Measurements from ENCODE around the gene TBXAS1. TPM values are rescaled to one million over a fixed set of nuclear protein-coding genes. Genes with fewer than 3 reads are reported as not detected.

TBXAS1 gene
- total and polyA plus RNA-seq, 2 experiments from 2014 or later: 1.3 TPM; not detected in 1

DNA sequence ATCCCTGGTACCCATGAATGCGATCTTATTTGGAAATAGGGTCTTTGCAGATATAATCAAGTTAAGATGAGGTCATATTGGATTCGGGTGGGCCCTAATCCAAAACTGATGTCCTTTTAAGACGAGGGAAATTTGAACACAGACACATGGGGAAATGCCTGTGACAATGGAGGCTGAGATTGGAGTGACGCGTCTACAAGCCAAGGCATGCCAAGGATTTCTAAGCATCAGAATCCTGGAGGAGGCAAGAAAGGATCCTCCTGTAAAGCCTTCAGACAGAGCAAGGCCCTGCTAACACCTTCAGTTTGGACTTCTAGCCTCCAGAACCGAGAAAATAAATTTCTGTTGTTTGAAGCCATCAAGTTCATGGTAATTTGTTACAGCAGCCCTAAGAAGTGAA lies 215.2 kb downstream of the TBXAS1 start:
- Histone ChIP-seq H3K4me1 (ENCODE audit: insufficient read depth) (no peaks in the 10 kb centered on the region), H3K4me2 (no peak overlapping the region), H3K4me3 (no peak overlapping the region), H3K79me2 (replicated peaks; ENCODE audit: insufficient read depth) (no peaks in the 10 kb centered on the region), H3K9me2 (ENCODE audit: insufficient read depth) (no peaks in the 10 kb centered on the region), H3K36me3 (ENCODE audit: insufficient read depth) (no peaks in the 10 kb centered on the region; the same call in 1 of the 2 replicates), H3F3A (replicated peaks; ENCODE audit: low read depth) (no peaks in the 10 kb centered on the region), H3K27ac (ENCODE audit: low read depth) (no peak overlapping the region), H3K27me3 (ENCODE audit: insufficient read depth) (no peaks in the 10 kb centered on the region), H2AFZ (no peak overlapping the region), H4K20me1 (replicated peaks; ENCODE audit: insufficient read depth) (no peaks in the 10 kb centered on the region)
- Mint-ChIP-seq H3K4me3 (no peak overlapping the region), H3K27ac (no peak overlapping the region), H3K36me3 (ENCODE audit: low read depth) (peaks cover 6% of the 10 kb centered on the region; the same call in 1 of the 3 replicates), H3K9me3 (no peaks in the 10 kb centered on the region), H3K4me1 (no peaks in the 10 kb centered on the region), H3K27me3 (ENCODE audit: insufficient read depth, low read depth, poor library complexity) (peaks cover 2% of the 10 kb centered on the region)
- ATAC-seq (no peak), DNase-seq (ENCODE audit: low spot score) (no peak)
- TF ChIP-seq ZNF331 (CRISPR knock-in tag; IDR thresholded peaks at IDR 0.05; ENCODE audit: low read depth) (no peak), ZNF114 (CRISPR knock-in tag; IDR thresholded peaks at IDR 0.05) (no peak), CREB1 (CRISPR knock-in tag; IDR thresholded peaks at IDR 0.05; ENCODE audit: low read depth) (no peak), POLR2AphosphoS5 (IDR thresholded peaks at IDR 0.05; ENCODE audit: low read depth) (no peak), EZH2phosphoT487 (IDR thresholded peaks at IDR 0.05; ENCODE audit: unreplicated experiment) (no peak)
- TF ChIP-seq, protein P1, sequence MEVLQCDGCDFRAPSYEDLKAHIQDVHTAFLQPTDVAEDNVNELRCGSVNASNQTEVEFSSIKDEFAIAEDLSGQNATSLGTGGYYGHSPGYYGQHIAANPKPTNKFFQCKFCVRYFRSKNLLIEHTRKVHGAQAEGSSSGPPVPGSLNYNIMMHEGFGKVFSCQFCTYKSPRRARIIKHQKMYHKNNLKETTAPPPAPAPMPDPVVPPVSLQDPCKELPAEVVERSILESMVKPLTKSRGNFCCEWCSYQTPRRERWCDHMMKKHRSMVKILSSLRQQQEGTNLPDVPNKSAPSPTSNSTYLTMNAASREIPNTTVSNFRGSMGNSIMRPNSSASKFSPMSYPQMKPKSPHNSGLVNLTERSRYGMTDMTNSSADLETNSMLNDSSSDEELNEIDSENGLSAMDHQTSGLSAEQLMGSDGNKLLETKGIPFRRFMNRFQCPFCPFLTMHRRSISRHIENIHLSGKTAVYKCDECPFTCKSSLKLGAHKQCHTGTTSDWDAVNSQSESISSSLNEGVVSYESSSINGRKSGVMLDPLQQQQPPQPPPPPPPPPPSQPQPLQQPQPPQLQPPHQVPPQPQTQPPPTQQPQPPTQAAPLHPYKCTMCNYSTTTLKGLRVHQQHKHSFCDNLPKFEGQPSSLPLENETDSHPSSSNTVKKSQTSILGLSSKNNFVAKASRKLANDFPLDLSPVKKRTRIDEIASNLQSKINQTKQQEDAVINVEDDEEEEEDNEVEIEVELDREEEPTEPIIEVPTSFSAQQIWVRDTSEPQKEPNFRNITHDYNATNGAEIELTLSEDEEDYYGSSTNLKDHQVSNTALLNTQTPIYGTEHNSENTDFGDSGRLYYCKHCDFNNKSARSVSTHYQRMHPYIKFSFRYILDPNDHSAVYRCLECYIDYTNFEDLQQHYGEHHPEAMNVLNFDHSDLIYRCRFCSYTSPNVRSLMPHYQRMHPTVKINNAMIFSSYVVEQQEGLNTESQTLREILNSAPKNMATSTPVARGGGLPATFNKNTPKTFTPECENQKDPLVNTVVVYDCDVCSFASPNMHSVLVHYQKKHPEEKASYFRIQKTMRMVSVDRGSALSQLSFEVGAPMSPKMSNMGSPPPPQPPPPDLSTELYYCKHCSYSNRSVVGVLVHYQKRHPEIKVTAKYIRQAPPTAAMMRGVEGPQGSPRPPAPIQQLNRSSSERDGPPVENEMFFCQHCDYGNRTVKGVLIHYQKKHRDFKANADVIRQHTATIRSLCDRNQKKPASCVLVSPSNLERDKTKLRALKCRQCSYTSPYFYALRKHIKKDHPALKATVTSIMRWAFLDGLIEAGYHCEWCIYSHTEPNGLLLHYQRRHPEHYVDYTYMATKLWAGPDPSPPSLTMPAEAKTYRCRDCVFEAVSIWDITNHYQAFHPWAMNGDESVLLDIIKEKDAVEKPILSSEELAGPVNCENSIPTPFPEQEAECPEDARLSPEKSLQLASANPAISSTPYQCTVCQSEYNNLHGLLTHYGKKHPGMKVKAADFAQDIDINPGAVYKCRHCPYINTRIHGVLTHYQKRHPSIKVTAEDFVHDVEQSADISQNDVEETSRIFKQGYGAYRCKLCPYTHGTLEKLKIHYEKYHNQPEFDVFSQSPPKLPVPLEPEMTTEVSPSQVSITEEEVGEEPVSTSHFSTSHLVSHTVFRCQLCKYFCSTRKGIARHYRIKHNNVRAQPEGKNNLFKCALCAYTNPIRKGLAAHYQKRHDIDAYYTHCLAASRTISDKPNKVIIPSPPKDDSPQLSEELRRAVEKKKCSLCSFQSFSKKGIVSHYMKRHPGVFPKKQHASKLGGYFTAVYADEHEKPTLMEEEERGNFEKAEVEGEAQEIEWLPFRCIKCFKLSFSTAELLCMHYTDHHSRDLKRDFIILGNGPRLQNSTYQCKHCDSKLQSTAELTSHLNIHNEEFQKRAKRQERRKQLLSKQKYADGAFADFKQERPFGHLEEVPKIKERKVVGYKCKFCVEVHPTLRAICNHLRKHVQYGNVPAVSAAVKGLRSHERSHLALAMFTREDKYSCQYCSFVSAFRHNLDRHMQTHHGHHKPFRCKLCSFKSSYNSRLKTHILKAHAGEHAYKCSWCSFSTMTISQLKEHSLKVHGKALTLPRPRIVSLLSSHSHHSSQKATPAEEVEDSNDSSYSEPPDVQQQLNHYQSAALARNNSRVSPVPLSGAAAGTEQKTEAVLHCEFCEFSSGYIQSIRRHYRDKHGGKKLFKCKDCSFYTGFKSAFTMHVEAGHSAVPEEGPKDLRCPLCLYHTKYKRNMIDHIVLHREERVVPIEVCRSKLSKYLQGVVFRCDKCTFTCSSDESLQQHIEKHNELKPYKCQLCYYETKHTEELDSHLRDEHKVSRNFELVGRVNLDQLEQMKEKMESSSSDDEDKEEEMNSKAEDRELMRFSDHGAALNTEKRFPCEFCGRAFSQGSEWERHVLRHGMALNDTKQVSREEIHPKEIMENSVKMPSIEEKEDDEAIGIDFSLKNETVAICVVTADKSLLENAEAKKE (CRISPR knock-in tag; IDR thresholded peaks at IDR 0.05): no peak
- TF ChIP-seq, protein P2, sequence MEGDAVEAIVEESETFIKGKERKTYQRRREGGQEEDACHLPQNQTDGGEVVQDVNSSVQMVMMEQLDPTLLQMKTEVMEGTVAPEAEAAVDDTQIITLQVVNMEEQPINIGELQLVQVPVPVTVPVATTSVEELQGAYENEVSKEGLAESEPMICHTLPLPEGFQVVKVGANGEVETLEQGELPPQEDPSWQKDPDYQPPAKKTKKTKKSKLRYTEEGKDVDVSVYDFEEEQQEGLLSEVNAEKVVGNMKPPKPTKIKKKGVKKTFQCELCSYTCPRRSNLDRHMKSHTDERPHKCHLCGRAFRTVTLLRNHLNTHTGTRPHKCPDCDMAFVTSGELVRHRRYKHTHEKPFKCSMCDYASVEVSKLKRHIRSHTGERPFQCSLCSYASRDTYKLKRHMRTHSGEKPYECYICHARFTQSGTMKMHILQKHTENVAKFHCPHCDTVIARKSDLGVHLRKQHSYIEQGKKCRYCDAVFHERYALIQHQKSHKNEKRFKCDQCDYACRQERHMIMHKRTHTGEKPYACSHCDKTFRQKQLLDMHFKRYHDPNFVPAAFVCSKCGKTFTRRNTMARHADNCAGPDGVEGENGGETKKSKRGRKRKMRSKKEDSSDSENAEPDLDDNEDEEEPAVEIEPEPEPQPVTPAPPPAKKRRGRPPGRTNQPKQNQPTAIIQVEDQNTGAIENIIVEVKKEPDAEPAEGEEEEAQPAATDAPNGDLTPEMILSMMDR (conservative IDR thresholded peaks at IDR 0.05; ENCODE audit: low read depth in 2 of 2): no peak
- TF ChIP-seq, protein P3, sequence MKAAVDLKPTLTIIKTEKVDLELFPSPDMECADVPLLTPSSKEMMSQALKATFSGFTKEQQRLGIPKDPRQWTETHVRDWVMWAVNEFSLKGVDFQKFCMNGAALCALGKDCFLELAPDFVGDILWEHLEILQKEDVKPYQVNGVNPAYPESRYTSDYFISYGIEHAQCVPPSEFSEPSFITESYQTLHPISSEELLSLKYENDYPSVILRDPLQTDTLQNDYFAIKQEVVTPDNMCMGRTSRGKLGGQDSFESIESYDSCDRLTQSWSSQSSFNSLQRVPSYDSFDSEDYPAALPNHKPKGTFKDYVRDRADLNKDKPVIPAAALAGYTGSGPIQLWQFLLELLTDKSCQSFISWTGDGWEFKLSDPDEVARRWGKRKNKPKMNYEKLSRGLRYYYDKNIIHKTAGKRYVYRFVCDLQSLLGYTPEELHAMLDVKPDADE (IDR thresholded peaks at IDR 0.05): no peak
